ENCODE results near the gene FGFR3.
A peak's percentile ranks its signal among the peaks of the same experiment; 100 is the strongest.

FGFR3 gene

GRCh38 chr4:1792832-1793495, at the start of gene FGFR3:
Gene FGFR3 (plus strand): TSS chr4:1793293. CDS start chr4:1793935, 642 bp downstream.
- peak in 1 of 2 donors; percentile 43 for DNase-seq (ENCODE audit: low read depth in 1 of 2, low spot score in 1 of 2)

DNA sequence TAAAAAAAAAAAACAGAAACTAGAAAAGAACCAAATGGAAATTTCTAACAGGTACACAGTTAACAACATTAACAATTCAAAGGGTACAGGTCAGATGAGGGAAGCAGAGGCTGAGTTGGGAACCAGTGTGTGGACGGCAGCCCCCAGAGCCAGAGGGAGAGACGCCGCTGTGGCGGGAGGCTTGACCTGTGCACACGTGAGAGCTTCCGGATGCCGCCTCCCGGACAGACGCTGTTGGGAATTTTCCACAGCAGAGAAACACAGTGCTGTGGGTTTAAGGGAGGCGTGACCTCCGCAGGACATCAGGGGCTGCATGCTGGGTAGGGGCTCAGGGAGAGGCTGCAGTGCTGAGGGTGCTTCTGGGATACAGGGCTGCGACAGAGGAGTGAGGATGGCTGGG, 49.5 kb upstream of the FGFR3 start:
- no peak for DNase-seq (ENCODE audit: low read depth in 1 of 2, low spot score in 1 of 2)

DNA sequence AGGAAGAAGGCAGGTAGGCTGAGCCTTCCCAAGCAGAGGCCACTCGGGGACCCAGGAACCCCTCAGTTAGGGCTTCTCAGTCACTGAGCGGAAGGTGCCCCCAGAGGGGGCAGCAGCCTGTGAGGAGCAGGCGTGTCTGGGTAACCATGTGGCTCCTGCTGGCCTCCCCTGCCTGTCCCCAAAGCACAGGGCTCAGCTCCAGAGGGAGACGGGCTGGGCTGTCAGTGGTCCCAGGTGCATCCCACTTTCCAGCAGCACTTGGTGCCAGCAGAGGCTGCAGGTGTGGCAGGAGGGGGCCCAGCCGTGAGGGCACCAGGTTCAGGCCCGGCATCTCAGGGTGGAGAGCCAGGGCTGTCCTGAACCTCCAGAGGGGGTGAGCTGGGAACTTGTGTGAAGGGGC, 49.1 kb upstream of the FGFR3 start:
- no peak for DNase-seq (ENCODE audit: low read depth in 1 of 2, low spot score in 1 of 2)

DNA sequence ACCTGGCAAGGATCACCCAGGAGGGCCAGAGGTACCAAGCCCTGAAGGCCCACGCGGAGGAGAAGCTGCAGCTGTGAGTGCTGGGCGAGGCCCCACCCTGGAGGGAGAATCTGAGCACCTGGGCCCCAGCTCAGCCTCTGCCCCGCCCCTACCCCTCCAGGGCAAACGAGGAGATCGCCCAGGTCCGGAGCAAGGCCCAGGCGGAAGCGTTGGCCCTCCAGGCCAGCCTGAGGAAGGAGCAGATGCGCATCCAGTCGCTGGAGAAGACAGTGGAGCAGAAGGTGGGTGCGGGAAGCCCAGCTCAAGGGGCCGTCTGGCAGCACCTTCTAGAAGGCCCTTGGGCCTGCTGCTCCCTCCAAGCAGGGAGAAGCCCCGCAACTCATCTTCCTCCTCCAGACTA, 48.5 kb upstream of the FGFR3 start:
- DNase-seq (ENCODE audit: low read depth in 1 of 2, low spot score in 1 of 2): no peak

DNA sequence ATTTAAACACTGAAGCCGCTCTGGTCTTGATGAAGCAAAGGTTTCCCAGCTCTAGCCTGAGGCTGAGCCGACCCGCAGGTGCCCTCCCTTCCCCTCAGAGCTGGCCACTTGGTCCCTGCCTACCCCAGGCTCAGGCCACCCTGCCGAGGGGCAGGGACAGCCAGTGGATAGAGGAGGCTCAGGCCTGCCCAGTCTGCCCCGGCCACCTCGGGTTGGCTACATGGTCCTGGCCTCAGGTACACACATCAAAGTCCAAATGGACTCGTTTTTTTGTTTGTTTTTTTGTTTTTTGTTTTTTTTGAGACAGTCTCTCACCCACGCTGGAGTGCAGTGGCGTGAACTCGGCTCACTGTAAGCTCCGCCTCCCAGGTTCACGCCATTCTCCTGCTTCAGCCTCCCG, 47.9 kb upstream of the FGFR3 start:
- no peak for DNase-seq (ENCODE audit: low read depth in 1 of 2, low spot score in 1 of 2)

DNA sequence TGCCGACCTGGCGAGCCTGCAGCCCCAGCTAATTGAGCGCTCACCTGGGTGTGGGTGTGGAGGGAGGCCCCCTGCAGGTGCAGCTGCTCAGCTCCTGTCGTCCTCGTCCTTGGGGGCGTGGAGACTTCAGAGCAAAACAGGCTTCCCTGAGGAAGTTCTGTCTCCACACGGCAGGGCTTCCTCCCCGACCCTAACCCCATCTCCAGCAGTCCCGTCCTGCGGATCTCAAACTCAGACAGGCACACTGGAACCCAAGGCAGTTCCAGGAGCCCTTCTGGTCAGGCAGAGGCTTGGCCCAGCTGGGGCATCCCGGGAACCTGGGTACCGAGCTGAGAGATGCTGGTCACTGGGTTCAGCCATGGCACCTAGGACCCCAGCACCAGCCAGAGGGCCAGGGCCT, 47.4 kb upstream of the FGFR3 start:
- DNase-seq (ENCODE audit: low read depth in 1 of 2, low spot score in 1 of 2): no peak

DNA sequence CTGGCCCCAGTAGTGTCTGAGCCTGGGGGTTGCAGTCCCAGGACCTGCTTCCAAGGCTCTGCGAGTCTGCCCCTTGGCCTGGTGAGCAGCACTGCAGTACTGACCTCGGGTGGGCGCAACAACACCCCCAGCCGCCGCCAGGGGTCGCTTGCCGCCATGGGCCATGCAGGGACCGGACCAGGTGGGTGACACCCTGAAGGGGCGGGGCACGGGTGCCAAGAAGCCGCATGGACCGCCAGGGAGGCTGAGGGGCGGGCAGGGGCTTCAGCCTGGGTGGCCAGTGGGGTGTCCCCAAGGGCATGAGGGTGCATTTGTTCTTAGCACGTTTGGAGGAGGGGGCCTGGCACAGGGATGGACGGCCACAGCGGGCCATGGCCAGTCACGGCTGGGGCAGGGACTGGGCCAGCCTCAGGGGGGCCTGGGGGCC, 46.8 kb upstream of the FGFR3 start:
- DNase-seq (ENCODE audit: low read depth in 1 of 2, low spot score in 1 of 2): peak; percentile 45 to 71

DNA sequence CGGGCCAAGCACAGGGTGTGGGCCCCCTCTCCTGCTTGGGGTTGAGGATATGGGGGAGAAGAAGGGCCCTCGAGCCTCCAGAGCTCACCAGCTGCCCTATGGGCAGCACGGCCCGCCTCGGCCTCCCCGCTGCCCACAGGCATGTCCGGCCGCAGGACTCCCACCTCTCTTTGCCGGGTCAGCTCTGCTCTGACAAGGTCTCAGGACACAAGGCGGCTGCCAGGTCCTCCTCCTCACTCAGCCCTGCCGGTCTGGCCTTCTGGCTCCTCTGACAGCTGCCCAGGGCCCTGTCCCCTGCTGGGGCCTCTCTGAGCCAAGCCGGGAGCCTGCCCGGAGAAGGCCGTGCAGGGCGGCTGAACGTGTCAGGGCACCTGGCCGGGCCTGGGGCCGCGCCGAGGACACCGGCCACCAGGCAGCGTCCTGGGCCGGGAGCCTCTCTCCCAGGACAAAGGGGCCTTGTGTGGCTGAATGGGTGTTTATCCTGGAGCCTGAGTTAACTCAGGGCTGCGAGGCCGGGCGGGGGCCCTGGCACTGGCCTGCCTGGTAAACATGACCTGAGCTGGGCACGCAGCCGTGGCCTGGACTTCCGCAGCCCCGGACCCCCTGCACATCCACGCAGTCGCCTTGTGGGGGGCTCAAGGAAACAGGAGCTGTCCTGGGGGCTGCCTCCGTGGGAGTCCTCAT, 46.0 kb upstream of the FGFR3 start:
- DNase-seq (ENCODE audit: low read depth in 1 of 2, low spot score in 1 of 2): no peak

GRCh38 chr4:1747603-1747967, 45.5 kb upstream of the FGFR3 start:
- no peak for DNase-seq (ENCODE audit: low read depth in 1 of 2, low spot score in 1 of 2)

DNA sequence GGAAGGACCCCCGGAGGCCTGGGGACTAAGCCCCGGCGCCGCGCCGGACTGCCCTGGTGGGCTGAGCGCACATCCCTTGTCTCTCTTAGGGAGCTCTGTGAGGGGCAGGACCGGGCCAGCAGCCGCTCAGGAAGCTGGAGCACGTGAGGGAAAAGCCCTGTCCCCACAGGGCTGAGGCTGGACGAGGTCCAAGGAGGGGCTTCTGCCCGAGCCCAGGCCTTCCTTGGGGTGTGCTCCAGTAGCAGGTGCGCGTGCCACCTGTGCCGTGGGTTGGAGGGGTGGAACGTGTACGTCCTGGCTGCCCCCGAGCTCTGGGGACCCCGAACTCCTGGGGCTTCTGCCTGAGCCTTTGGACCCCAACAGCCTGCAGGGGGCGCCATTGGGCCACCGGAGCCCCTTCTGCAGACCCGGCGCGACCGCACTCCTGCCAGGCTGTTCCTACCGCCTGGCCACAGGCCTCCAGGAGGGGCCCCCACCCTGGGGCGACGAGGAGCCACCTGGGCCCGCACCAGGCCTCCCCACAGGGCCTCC, 44.6 kb upstream of the FGFR3 start:
- DNase-seq (ENCODE audit: low read depth in 1 of 2, low spot score in 1 of 2): peak; percentile 60 to 70

DNA sequence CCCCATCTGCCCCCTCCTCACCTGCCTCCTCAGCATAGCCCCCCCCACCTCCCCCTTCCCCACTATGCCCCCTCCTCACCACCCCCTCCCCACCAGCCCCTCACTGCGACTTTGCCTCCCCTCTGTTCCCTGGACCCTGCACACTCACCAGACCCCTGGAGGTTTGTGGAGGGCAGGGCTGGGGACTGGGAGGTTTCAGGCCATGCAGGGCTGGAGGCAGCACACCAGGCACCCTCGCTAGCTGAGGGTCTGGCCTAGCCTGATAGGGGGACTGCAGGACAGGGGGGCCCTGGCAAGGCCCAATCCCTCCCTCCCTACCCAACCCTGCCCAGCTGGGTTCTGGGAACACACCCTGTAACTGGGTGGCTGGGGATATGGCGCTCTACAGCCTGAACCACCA, 43.7 kb upstream of the FGFR3 start:
- DNase-seq (ENCODE audit: low read depth in 1 of 2, low spot score in 1 of 2): no peak

DNA sequence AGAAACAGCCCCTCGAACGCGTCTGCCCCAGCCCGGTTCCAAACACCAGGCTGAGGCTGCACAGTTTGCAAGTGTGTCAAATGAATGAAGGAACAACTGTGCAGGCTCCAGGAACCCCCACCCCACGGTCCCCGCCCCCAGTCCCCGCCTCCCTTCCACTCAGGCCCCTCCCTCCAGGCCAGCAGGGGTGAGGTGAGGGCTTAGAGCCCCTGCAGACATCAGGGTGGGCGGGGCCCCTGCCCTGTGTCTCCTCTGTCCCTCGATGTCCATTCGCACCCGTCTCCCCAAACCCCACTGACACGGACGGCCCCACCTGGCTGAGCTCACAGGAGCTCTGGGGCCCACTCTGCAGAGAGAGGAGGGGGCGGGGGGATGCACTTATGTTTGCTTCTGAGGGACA, 43.3 kb upstream of the FGFR3 start:
- no peak for DNase-seq (ENCODE audit: low read depth in 1 of 2, low spot score in 1 of 2)

GRCh38 chr4:1750381-1751154, 42.5 kb upstream of the FGFR3 start:
- no peak for DNase-seq (ENCODE audit: low read depth in 1 of 2, low spot score in 1 of 2)

GRCh38 chr4:1751155-1751918, 41.8 kb upstream of the FGFR3 start:
- no peak for DNase-seq (ENCODE audit: low read depth in 1 of 2, low spot score in 1 of 2)

DNA sequence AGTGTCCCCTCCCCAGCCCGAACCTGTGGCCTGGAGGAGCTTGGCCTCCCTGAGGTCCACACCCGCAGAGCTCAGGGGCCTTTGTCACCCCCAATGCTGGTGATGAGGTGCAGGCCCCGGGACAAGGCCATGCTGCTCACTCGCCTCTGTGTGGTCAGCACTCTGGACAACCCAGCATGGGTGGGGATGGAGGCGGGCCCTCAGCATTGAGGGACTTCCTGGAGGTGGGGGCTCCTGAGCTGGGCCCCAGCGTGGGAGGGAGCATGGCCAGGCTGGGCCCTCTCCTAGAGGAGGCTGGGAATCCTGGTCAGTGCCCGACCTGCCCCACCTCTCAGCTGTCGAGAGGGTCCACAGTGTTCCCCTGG, 41.2 kb upstream of the FGFR3 start:
- DNase-seq (ENCODE audit: low read depth in 1 of 2, low spot score in 1 of 2): no peak

- DNase-seq (ENCODE audit: low read depth in 1 of 2, low spot score in 1 of 2): no peak
These were observed 40.6 kb upstream of the FGFR3 start for GRCh38 chr4:1752284-1753041.

GRCh38 chr4:1753294-1753696, 39.8 kb upstream of the FGFR3 start:
- DNase-seq (ENCODE audit: low read depth in 1 of 2, low spot score in 1 of 2): no peak

DNA sequence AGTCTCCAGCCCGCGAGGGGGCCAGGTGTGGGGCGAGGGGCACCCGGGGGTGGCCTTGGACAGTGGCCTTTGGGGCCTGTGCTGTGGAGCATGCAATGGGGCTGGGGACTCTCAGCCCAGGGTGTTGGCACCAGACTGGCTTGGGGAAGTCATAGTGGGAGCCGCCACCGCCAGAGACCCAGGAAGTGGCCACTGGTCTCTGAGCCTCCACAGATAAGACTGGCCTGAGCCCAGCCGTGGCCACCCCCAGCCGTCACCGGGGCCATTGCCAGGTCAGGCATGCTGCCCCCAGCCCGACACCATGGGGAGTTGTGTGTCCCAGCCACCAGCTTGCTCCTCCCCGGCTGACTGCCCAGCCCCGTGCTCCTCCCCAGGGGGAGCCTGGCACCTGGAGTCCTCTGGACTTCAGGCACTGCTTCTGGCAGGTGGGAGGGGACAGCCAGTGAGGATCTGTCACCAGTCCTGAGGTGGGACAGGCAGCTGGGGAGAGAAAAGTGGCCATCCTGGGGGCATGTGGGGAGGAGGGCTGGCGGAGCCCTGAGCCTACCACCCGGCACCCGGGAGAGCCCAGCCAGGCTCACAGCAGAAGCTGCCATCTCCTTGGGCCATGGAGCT, 39.3 kb upstream of the FGFR3 start:
- no peak for DNase-seq (ENCODE audit: low read depth in 1 of 2, low spot score in 1 of 2)

DNA sequence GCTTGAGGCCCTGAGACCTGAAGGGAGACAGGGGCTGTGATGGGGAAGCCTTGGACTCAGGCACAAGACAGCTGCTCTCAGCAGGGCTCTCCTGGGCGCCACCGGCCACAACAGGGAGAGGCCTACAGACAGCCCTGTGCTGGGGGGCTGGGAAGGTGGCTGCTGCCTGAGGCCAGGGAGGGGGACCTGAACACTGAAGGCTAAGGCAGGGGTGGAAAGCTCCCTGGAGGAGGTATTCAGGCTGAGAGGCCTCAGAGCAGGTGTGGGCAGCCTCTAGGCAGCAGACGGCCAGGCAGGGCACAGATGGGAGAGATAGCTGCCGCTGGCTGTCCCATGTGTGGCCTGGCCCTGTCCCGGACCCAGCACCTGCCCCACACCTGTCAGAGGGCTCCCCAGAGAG, 38.8 kb upstream of the FGFR3 start:
- no peak for DNase-seq (ENCODE audit: low read depth in 1 of 2, low spot score in 1 of 2)

DNA sequence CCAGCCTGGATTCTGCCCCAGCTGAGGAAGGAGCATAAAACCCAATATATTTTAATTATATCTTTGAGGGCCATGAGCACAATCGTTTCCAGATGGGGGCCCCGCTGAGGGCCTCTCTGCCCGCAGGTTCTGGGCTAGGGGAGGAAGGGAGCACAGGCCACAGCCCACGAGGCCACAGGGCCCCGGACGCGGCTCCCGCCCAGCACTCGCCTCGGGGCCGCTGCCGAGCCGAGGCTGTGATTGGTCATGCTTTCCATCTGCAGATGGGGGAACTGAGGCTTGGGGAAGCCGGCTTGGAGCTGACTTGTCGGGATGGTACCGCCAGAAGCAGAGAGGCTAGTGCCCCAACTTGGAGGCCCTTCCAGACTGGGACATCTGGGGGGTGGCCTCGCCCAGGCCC, 37.8 kb upstream of the FGFR3 start:
- DNase-seq (ENCODE audit: low read depth in 1 of 2, low spot score in 1 of 2): no peak
